ENCODE data around the gene SLC25A13. TPM values are rescaled to one million over a fixed set of nuclear protein-coding genes. Genes with fewer than 3 reads are reported as not detected.

Gene SLC25A13
- total and polyA plus RNA-seq, 2 of the 4 experiments (the other 2 are of a cell fraction), result 7.4 to 11.7 TPM

DNA sequence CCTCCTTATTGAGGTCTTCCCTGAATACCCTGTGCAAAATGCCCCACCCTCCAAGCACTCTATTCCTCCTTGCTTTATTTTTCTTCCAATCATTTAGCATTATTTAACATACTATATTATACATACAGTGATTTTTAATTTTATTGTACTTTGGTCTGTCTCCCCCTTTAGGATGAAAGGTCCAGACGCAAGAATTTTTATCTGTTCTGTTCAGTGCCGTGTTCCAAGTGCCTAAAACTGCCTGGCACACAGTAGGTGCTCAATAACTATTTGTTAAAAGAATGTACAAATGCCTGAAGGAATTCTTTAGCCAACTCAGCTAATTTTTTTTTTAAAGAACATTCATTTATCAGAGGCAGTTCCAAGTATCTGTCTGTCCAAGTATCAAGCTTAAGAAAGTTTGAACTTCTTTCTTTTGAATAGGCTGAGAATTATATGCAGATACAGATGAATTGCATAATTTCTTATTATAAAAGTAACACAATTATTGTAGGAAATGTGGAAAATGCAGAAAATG, 34.1 kb upstream of the SLC25A13 start:
- dilution Hi-C loops (cut with HindIII; ENCODE audit: low sequenced_read_pairs, unreplicated experiment), result no loop called here
- TF ChIP-seq MAZ (IDR thresholded peaks at IDR 0.05; ENCODE audit: borderline replicate concordance, low read depth, low read length) (no peak), RCOR1 (IDR thresholded peaks at IDR 0.05; ENCODE audit: insufficient replicate concordance, low read length) (no peak), BHLHE40 (IDR thresholded peaks at IDR 0.05; ENCODE audit: low read depth, low read length) (no peak), MXI1 (IDR thresholded peaks at IDR 0.05; ENCODE audit: borderline replicate concordance, low read depth, low read length) (no peak), FOS (IDR thresholded peaks at IDR 0.05; ENCODE audit: low read depth, low read length) (no peak), RFX5 (IDR thresholded peaks at IDR 0.05; ENCODE audit: low read depth, low read length) (no peak), SMC3 (IDR thresholded peaks at IDR 0.05; ENCODE audit: low read depth, low read length) (no peak)
- TF ChIP-seq, protein P1, sequence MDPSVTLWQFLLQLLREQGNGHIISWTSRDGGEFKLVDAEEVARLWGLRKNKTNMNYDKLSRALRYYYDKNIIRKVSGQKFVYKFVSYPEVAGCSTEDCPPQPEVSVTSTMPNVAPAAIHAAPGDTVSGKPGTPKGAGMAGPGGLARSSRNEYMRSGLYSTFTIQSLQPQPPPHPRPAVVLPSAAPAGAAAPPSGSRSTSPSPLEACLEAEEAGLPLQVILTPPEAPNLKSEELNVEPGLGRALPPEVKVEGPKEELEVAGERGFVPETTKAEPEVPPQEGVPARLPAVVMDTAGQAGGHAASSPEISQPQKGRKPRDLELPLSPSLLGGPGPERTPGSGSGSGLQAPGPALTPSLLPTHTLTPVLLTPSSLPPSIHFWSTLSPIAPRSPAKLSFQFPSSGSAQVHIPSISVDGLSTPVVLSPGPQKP (IDR thresholded peaks at IDR 0.05; ENCODE audit: borderline replicate concordance, low read depth, low read length), result no peak

More for the DNA sequence above, 34.1 kb upstream of the SLC25A13 start:
- no TSS peak for BruUV-seq (replicated peaks)
- ATAC-seq (ENCODE audit: low read depth), result no peak
- H3K79me1 ChIP-seq (ENCODE audit: low read depth in 1 of 2, low read length in 2 of 2), result no peaks in the 10 kb centered on the region
- no peak overlapping the region for H2BK5ac ChIP-seq (ENCODE audit: low read depth, low read length, poor library complexity, severe bottlenecking)
- H3K27ac ChIP-seq (ENCODE audit: insufficient read depth, low read length), result no peak overlapping the region
- H3K4me2 ChIP-seq (ENCODE audit: low read depth, low read length), result no peak overlapping the region
- H3K56ac ChIP-seq (ENCODE audit: extremely low read depth, insufficient read depth, low read length), result no peak overlapping the region
- POLR2A ChIA-PET (ENCODE audit: unreplicated experiment), result no interaction called here
- H4K8ac ChIP-seq (ENCODE audit: low read depth in 2 of 2, low read length in 2 of 2), result no peak overlapping the region
- no peaks in the 10 kb centered on the region for H3K4me1 ChIP-seq (ENCODE audit: control insufficient read depth, insufficient read depth, low read length)
- no peaks in the 10 kb centered on the region for H3K9me3 ChIP-seq (ENCODE audit: control insufficient read depth, insufficient read depth, low read length)
- H3K9me1 ChIP-seq (ENCODE audit: insufficient read depth, low read length), result no peaks in the 10 kb centered on the region
- DNase-seq, result no peak
- H3K4me3 ChIP-seq (ENCODE audit: insufficient read depth, low read depth, low read length), result no peak overlapping the region
- H3K27me3 ChIP-seq (ENCODE audit: control insufficient read depth, insufficient read depth, low read length), result no peaks in the 10 kb centered on the region
- no peak overlapping the region for H4K91ac ChIP-seq (ENCODE audit: insufficient read depth, low read depth, low read length)
- in situ Hi-C loops (cut with MboI; ENCODE audit: low sequenced_read_pairs) (no loop called here), intact Hi-C loops (cut with micrococcal nuclease) (no loop called here)
- no peak overlapping the region for H3K9ac ChIP-seq (ENCODE audit: low read depth, low read length)
- no peak overlapping the region for H3K14ac ChIP-seq (replicated peaks; ENCODE audit: low read depth, low read length)
- no peak overlapping the region for H2BK20ac ChIP-seq (ENCODE audit: low read depth, low read length)
- no peak overlapping the region for H2AK5ac ChIP-seq (ENCODE audit: low read depth, low read length)
- H3K18ac ChIP-seq (ENCODE audit: low read depth, low read length), result no peak overlapping the region
- no peak overlapping the region for H2BK15ac ChIP-seq (ENCODE audit: low read depth, low read length)
- no CpG with 5 or more reads among the region's 2 CpGs for WGBS, 2 experiments (ENCODE audit: extremely low coverage in 2 of 2, insufficient read length in 1 of 2)
- no peak overlapping the region for H2AFZ ChIP-seq (replicated peaks; ENCODE audit: low read length, poor library complexity)
- CTCF ChIA-PET, result no interaction called here
- H4K5ac ChIP-seq (ENCODE audit: low read depth, low read length), result no peak overlapping the region
- H2BK120ac ChIP-seq (ENCODE audit: low read depth, low read length), result no peak overlapping the region
- no peaks in the 10 kb centered on the region for H4K20me1 ChIP-seq (ENCODE audit: insufficient read depth, low read length)
- H3K4ac ChIP-seq (ENCODE audit: low read depth, low read length), result no peak overlapping the region
- no peaks in the 10 kb centered on the region for H3K36me3 ChIP-seq (ENCODE audit: control insufficient read depth, insufficient read depth, low read length)
- H2AK9ac ChIP-seq (replicated peaks; ENCODE audit: low read depth, low read length, poor library complexity), result no peak overlapping the region
- no peak overlapping the region for H3K23ac ChIP-seq (ENCODE audit: low read depth, low read length)

Data from IMR-90 (cell line).